ENCODE data around the gene ZBTB4.

Gene ZBTB4

DNA sequence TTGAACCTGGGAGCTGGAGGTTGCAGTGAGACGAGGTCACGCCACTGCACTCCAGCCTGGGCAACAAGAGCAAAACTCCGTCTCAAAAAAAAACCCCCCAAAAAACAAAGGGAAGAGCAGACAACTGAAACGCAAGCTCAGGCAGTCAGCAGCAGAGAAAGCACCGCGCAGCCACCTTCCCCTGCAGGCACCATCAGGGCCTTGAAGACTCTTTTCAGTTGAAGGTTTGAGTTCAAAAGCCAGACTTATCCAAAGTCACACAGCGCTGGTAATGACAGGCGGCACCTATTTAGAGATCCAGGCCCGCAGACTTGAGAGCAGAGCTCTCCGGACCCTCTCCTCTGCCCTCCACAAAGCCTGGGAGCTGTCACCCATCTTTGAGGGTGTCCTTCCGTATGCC is 11.1 kb downstream of the ZBTB4 start:
- DNase-seq: no peak

DNA sequence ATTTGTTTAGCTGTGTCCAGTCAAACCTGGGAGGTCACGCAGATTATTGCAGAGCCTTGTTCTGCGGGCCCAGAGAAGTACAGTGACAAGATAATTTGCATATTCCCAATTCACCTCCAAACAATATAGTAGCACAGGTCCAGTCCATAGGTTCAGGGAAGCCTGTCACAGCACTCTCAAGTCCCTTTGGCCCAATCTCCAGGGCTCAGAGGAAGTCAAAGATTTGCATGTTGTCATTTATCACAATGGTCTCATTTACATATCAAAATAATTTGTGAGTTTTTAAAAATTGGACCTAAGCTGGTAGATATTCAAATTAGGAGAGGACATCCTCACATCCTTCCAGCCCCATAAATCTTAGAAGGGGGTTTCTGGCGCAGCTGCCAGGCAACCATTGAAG is 11.9 kb downstream of the ZBTB4 start:
- no peak for DNase-seq

GRCh38 chr17:7466639-7467341 is 12.6 kb downstream of the ZBTB4 start:
- no peak for DNase-seq

DNA sequence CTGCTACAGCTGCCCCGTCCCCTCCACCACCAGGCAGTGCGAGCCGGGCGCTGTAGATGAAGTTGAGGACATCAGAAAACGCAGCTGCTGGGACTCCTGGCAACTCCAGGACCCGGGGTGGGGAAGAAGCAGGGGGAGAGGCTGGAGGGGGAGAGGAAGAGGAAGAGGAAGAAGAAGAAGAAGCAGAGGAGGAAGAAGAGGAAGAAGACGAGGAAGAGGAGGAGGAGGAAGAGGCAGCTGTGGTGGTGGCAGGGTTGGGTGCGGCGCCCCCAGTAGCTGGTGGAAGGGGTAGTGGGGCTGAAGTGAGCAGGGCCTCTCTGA is 13.2 kb downstream of the ZBTB4 start:
- DNase-seq: no peak

DNA sequence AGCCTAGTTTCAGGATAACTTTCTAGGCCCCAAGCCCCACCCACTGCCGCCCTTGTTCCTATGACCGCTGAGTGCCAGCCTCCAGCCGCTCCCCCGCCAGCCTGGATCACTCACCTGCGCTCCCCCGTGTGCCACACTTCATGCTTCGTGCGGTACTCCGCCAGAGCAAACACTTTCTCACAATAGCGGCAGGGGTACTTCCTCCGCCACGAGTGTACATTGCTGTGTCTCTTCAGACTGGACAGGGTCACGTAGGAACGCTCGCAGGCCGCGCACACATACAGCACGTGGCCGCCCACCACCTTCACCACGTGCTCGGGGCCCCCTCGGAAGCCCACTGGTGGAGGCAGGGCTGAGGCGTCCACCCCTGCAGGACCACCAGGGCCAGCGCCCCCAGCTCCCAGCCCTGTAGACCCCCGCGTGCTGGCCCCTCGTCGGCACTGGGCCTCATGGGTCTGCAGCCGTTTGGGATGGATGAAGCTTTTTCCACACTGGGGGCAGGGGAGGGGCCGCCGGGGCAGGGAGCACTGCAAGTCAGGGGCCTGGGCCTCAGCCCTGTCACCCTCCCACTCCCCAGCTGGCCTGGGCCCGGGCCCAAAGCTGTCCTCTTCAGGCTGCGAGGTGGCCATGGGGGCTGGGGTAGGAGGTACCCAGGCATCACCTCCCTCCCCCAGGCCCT is 13.7 kb downstream of the ZBTB4 start:
- no peak for DNase-seq

GRCh38 chr17:7464081-7464480 is 15.3 kb downstream of the ZBTB4 start:
- no peak for DNase-seq

- no peak for DNase-seq
Observed at GRCh38 chr17:7463372-7463846, 16.0 kb downstream of the ZBTB4 start.

GRCh38 chr17:7462474-7463371 is 16.7 kb downstream of the ZBTB4 start:
- DNase-seq: no peak

GRCh38 chr17:7460850-7461660 is 18.4 kb downstream of the ZBTB4 start:
- DNase-seq: no peak

DNA sequence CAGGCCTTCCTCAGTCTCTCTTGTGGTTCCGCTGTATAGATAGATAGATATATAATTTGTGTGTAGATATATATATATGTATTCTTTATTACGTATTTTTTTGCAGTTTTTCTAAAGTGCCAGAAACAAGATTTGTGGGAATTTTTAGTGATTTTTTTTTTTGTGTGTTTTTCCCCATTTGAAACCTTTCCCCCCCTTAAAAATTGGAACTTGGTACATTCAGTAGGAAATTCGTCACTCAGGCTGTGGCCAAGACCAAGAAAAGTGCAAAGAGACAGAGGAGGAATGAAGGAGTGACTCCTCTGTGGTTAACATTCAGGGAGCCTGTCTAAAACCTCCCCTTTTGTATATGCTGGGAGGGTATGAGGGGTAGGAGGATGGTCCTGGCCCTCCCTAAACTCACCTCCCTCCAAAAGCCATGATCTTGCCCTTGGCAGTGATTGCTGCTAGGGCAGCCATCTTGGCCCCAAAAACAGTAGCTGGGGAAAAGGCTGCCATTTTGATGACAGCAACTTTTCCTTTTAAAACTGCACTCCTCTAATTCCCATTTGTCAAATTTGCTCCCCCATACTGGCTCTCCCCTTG is 19.4 kb downstream of the ZBTB4 start:
- DNase-seq: no peak

GRCh38 chr17:7448461-7448860 is 31.0 kb downstream of the ZBTB4 start:
- DNase-seq: no peak

DNA sequence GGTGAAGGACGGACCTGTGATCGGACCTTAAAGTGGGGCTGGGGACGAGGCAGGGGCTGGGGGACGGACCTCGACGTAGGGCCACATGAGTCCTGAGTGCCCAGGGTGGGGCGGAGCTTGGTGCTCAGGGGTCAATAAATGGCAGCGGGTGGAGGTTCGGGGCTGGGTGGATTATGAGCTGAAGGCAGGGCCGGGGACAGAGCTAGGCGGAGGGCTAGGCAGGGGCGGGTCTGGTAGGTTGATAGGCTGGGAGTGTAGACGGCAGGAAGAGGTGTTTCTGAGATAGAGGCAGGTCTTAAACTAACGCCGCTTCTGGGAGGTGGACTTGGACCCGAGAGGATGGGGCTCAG is 33.8 kb downstream of the ZBTB4 start:
- no peak for DNase-seq

DNA sequence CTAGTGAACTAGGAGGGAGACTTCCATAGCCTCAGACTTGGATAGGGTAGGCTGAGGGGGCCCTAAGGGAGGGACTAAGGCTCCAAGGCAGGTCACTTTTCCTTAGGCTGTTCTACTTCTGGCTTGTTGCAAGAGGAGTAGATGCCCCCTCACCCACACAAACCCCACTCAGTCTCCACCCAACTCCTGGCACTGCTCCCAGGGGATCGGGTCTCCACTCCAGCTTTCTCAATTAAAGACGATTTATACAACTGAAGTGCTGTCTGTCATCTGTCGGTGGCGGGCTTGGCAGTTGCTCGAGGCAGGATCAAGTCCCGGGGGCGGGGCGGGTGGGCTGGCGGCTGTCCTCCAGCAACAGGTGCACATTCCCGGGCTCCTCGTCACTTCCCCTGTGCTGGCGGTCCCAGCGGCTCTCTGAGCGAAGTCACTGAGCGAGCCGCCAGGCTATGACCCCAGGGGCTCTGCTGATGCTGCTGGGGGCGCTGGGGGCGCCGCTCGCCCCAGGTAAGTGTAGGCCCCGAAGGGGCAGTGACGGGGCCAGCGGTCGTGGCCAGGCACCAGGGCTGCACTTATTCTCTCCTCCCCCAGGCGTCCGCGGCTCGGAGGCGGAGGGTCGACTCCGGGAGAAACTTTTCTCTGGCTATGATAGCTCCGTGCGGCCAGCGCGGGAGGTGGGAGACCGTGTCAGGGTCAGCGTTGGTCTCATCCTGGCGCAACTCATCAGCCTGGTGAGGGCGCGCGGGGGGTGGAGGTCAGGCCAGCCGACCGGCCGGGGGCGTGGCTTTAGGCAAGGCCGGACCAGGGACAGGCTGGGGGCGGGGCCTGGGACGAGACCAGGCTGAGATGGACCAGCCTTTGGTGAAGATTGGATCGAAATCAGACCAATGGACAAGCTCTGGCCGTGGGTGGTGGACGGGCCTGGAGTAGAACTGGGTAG is 34.5 kb downstream of the ZBTB4 start, which contains the start of gene CHRNB1:
Gene CHRNB1, plus strand, starts transcription at position 380 of the 937 bp plus-strand sequence. Its CDS starts 67 bp downstream, at position 447.
- DNase-seq: no peak

- DNase-seq: no peak
Observed at GRCh38 chr17:7443499-7444485, 35.6 kb downstream of the ZBTB4 start.

- no peak for DNase-seq
Observed at GRCh38 chr17:7442142-7442541, 37.3 kb downstream of the ZBTB4 start.

GRCh38 chr17:7441266-7441665 is 38.2 kb downstream of the ZBTB4 start:
- no peak for DNase-seq

- no peak for DNase-seq
Observed at GRCh38 chr17:7440834-7441195, 38.6 kb downstream of the ZBTB4 start.

DNA sequence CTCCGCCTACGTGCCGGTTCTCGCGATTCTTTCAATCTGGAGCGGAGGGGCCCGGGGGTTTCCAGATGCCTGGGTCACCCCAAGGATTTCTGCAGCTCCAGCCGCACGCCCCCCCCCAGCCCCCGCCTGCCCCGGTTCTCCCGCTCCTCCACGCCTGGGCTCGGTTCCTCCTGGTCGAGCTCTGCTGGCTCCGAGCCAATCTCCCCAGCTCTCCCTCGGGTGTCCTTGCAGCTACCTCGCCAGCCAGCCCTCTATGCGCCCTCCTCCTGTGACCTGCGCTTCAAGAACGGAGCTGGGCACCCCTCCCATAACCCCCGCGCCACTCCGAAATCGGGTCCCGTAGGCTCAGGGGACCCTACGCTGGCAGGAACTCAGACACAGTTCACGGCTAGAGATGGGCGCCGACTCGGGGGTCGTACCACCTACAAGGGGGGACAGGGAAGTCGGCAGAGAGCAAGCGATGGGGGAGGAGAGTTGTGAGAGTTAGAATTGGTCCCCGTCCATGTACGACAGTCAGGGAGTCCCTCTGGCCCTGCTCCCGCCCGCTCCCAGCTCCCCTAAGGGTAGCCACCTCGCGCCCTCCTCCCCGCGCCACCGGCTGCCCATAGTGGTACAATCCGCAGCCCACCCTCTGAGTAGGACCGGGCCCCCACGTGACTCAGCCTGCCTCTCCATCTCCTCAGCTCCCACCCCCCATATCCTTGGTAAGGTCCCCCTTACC is 39.2 kb downstream of the ZBTB4 start:
- peak; percentile 45 for DNase-seq

GRCh38 chr17:7439462-7440112 is 39.8 kb downstream of the ZBTB4 start, which contains the start of gene FGF11:
TSS of gene FGF11 (plus strand) at chr17:7439512. CDS start at chr17:7439621, 109 bp downstream.
- DNase-seq: no peak

All from activated T-cell treated with anti-CD3 and anti-CD28 coated beads, Interleukin-2, amount 50 U/mL, for 1 hour (primary cell).